Activated naive CD4-positive, alpha-beta T cell treated with anti-CD3 and anti-CD28 coated beads, Interleukin-2, amount 50 U/mL, for 24 hours (primary cell): ENCODE measurements around the gene TBC1D5.

Source experiments
- H3K27ac Mint-ChIP-seq: one replicate; pipeline ENCODE4 v1.8.0; 2021; ENCODE audit warnings: mild to moderate bottlenecking, mixed read lengths
- H3K27me3 Mint-ChIP-seq: one replicate; pipeline ENCODE4 v1.8.0; 2021; ENCODE audit warnings: mixed read lengths
- H3K36me3 Mint-ChIP-seq: one replicate; pipeline ENCODE4 v1.8.0; 2021; ENCODE audit warnings: mixed read lengths
- H3K4me1 Mint-ChIP-seq: one replicate; pipeline ENCODE4 v1.8.0; 2021; ENCODE audit warnings: mixed read lengths
- H3K4me3 Mint-ChIP-seq: one replicate; pipeline ENCODE4 v1.8.0; 2021; ENCODE audit warnings: mild to moderate bottlenecking, mixed read lengths
- H3K9me3 Mint-ChIP-seq: one replicate; pipeline ENCODE4 v1.8.0; 2021; ENCODE audit warnings: mixed read lengths

TBC1D5 gene

DNA sequence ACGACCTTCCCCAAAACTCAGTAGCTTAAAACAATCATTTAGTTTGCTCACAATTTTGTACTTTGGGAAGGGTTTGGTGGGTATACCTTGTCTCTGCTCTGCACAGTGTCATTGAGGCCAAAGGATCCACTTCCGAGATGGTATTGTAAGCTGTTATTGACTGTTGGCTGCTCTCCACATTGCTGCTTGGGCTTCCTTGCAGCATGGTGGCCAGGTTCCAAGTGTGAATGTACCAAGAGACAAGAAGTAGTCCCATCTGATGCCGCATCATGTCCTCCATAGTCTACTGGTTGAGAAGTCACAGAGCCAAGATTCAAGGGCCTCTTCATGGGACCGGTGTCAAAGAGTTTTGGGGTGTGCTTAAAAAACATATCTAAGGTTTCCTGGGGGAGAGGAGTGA is 589.2 kb downstream of the TBC1D5 start:
- Mint-ChIP-seq H3K9me3 (no peaks in the 10 kb centered on the region), H3K27ac (no peak overlapping the region), H3K4me3 (no peak overlapping the region), H3K36me3 (peaks cover 18% of the 10 kb centered on the region), H3K4me1 (peaks cover 30% of the 10 kb centered on the region), H3K27me3 (no peaks in the 10 kb centered on the region)

DNA sequence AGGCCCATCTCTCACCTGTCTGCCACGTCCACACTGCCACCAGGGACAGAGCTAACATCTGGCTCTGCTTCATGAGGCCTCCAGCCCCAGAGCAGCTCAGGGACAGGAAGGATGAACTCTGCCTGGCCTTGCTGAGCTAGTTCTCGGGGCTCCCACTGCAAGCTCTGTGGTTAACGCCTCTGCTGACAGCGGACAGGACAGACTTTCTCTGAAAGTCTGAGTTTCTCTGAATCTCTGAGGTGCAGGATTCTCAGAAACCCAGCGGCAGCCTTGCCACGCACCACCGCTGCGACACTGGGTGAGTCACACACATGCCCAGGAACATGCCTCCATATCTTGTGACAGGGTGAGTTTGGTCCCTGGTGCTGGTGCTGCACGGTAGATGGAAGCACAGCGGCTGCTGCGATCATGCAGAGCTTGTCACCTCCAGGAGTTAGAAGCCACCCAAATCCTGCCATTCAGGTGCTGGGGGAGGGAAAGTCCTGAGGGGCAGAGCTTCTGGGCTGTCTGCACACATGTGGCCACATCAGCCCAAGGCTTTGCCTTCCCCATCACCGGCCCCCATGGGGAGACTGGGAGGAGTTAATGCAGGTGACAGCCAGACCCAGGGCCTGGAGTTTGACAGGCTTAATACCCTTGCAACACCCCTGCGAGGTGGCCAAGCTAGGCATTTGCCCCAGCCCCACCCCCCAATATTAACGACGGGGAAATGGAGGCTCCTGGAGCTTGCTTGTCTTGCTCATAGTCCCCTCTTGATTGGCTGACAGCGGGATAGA is 590.6 kb downstream of the TBC1D5 start:
- Mint-ChIP-seq H3K27me3 (no peaks in the 10 kb centered on the region), H3K27ac (peak overlapping the region; percentile 71), H3K4me3 (peak overlapping the region; percentile 66), H3K9me3 (no peaks in the 10 kb centered on the region), H3K36me3 (peaks cover 18% of the 10 kb centered on the region), H3K4me1 (peaks cover 30% of the 10 kb centered on the region)

DNA sequence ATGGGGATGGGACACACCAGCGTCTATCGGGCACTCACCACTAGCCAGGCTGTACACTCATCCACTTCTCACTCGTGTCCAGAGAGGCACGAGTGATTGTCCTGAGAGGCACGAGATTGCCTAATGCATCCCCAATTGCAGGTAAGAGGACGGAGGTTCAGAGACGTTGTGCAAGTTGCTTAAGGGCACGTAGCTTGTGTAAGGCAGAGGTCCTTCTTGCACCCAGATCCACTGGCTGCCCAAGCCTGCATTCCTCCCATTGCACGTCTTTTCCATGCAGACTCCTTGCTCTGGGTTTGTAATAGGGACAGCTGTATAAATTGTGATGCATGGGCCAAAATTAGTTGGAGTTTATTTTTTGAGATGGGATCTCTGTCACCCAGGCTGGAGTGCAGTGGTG is 593.4 kb downstream of the TBC1D5 start:
- H3K27ac Mint-ChIP-seq = no peak overlapping the region
- no peaks in the 10 kb centered on the region for H3K9me3 Mint-ChIP-seq
- peaks cover 11% of the 10 kb centered on the region for H3K36me3 Mint-ChIP-seq
- H3K4me1 Mint-ChIP-seq = peaks cover 30% of the 10 kb centered on the region
- no peaks in the 10 kb centered on the region for H3K27me3 Mint-ChIP-seq
- no peak overlapping the region for H3K4me3 Mint-ChIP-seq

DNA sequence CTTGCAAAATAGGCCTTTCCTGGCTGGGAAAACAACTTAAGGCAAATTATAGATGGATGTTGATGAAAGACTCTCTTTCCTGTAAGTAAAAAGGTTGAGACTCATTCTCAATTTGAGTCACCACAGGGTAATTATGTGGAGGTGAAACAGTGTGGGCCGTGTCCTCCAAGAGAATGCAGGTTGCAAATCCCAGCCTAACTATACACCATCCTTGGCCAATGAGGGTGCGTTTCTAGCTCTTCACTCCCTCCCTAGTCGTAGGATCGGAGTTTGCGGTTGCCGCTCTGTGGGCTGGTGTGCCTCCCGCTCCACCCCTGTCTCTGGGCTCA is 597.8 kb downstream of the TBC1D5 start:
- no peaks in the 10 kb centered on the region for H3K9me3 Mint-ChIP-seq
- no peaks in the 10 kb centered on the region for H3K27me3 Mint-ChIP-seq
- no peak overlapping the region for H3K4me3 Mint-ChIP-seq
- H3K36me3 Mint-ChIP-seq = no peaks in the 10 kb centered on the region
- no peaks in the 10 kb centered on the region for H3K4me1 Mint-ChIP-seq
- H3K27ac Mint-ChIP-seq = no peak overlapping the region

DNA sequence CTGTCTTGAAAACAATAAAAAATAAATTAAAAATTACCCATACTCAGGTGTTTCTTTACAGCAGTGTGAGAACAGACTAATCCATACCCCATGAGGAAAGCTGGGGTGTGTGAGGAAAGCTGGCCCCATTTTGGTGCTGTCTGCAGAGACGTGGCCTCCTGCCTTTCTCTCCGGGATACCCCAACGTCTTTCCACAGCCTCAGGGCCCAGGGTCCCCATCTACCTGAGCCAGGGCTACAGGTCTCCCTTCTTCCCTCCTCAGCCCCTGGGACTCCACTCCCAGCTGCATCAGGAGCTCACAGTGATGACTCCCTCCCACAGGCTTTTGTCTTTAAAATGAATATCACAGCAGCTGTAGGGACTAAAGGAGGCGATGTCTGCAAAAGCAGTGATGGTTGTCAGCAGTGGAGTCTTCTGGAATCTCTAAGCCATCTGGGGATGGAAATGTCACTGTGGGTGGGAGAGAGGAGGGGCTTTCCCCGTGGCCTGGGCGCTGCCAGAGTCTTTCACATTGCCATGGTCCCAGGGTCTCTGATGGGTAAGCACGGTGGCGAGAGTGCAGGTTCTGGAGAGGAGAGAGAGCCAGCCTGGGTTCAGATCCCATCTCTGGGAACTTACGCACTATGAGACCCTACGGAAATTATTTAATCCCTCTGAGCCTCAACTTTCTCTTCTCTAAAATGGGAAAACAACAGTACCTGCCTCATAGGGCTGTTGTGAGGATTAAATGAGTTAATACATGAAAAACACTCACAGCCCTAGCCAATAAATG is 598.4 kb downstream of the TBC1D5 start:
- no peaks in the 10 kb centered on the region for H3K27me3 Mint-ChIP-seq

DNA sequence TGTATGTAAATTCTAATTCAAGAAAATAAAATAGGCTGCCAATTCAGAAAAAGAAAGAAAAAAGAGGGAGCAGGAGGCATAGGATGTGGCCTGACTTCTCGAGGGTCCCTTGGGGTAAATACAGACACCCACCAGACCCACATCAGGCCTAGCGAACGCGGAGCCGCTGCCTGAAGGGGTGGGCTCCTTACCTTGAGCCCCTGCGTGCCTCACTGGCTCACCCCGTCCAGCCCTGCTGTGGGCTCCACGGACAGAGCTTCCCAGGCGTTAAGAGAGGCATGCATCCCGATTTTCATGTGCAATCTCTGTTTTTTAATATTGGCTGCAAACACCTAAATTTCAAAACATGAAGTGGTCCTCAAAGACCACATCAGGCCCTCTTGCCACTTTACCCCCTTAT is 599.9 kb downstream of the TBC1D5 start:
- H3K4me1 Mint-ChIP-seq = no peaks in the 10 kb centered on the region
- H3K9me3 Mint-ChIP-seq = no peaks in the 10 kb centered on the region
- H3K4me3 Mint-ChIP-seq = no peak overlapping the region
- H3K36me3 Mint-ChIP-seq = no peaks in the 10 kb centered on the region
- no peak overlapping the region for H3K27ac Mint-ChIP-seq
- H3K27me3 Mint-ChIP-seq = no peaks in the 10 kb centered on the region

More for the DNA sequence above, 598.4 kb downstream of the TBC1D5 start:
- H3K9me3 Mint-ChIP-seq = no peaks in the 10 kb centered on the region
- no peak overlapping the region for H3K4me3 Mint-ChIP-seq
- no peak overlapping the region for H3K27ac Mint-ChIP-seq
- H3K4me1 Mint-ChIP-seq = no peaks in the 10 kb centered on the region
- H3K36me3 Mint-ChIP-seq = no peaks in the 10 kb centered on the region

DNA sequence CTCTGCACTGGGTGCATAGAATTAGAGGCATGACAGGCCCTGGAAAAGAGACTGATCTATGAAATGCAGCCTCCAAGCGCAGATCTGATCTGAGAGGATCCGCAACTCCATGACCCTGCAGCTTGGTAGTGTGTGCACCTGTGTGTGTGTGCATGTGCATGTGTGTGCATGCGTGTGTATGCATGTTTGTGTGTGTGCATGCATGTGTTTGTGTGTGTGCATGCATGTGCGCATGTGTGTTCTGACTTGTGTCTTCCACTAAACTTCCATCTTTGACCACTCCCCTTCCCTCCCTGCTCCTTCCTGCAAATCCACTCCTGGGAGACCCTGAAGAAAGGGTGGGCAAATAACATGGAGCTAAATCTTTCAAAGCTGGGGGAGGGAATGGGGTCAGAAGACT is 600.7 kb downstream of the TBC1D5 start:
- no peaks in the 10 kb centered on the region for H3K9me3 Mint-ChIP-seq
- no peaks in the 10 kb centered on the region for H3K36me3 Mint-ChIP-seq
- no peaks in the 10 kb centered on the region for H3K4me1 Mint-ChIP-seq
- no peaks in the 10 kb centered on the region for H3K27me3 Mint-ChIP-seq
- no peak overlapping the region for H3K4me3 Mint-ChIP-seq
- no peak overlapping the region for H3K27ac Mint-ChIP-seq

DNA sequence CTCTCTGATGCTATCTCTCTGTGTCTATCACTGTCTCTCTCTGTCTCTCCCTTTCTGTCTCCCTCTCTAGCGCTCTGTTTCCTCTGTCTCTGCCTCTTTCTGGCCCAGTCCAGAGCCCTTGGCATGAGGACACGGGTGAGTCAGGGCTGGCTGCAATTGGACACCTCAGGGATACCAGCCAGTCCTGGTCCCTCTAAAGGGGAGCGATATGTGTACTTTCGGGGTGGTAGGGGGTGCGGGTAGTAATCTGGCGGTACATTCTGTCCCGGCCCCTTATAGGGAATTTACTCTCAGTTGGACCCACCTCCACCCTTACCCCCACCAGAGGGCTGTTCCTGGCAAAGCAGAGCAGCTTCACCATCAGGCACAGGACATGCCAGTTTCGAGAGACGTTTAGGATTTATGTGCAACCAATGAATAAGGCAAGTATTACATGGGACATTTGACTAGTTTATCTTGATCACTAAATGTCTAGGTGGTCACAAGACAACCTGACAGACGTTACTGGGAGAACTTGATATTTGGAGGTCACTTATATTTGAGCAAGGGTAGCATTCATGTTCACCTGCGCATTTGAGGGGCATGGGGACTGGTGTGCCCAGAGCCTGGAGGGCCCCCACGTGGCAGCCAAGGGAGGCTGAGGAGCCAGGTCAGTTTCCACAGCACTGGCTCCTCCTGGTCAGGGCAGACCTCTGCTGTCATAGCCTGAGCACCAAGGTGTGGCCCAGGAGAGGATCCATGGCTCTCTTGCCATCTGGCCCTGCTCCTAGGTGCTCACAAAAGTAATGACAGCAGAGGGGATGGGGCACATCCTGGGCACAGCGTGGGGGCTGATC is 601.5 kb downstream of the TBC1D5 start:
- no peaks in the 10 kb centered on the region for H3K27me3 Mint-ChIP-seq
- no peaks in the 10 kb centered on the region for H3K4me1 Mint-ChIP-seq
- H3K27ac Mint-ChIP-seq = no peak overlapping the region
- H3K4me3 Mint-ChIP-seq = no peak overlapping the region
- no peaks in the 10 kb centered on the region for H3K9me3 Mint-ChIP-seq
- H3K36me3 Mint-ChIP-seq = no peaks in the 10 kb centered on the region

DNA sequence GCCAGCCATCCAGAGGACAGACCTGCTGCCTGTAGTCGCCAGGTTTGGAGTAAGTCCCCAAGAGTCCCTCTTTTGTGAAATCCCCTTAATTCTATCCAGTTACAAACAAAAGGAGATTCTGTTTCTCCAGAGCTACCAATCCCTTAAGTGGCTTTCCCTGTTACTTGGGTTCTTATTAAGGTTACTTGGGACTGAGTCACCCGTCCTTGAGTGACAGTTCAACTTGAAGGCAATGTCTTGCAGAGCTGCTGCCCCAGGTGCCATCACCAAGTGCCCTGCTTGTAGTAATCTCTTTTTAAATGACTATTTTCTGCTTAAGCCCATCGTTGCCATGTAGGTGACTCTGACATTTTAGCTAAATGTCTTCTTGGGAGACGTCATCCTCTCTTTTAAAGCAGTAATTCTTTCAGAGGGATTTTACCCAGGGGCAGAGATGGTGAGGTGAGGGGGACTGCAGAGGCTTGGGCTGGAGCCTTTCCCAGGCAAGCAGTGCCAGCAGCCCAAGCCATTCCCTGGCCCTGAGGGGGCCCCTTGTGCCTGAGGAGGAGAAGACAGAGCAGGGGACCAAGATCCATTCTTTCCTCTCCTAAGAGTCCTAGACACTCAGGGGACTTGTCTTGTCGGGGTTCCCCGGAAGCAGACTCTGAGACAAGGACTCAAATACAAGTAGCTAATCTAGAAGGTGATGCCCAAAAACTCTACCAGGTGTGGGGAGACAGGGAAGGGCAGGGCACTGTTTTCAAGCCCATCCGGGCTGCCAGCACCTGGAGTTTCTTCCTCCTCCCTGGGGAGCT is 604.0 kb downstream of the TBC1D5 start:
- Mint-ChIP-seq H3K9me3 (no peaks in the 10 kb centered on the region), H3K4me1 (no peaks in the 10 kb centered on the region), H3K4me3 (no peak overlapping the region), H3K36me3 (no peaks in the 10 kb centered on the region), H3K27me3 (no peaks in the 10 kb centered on the region), H3K27ac (no peak overlapping the region)

DNA sequence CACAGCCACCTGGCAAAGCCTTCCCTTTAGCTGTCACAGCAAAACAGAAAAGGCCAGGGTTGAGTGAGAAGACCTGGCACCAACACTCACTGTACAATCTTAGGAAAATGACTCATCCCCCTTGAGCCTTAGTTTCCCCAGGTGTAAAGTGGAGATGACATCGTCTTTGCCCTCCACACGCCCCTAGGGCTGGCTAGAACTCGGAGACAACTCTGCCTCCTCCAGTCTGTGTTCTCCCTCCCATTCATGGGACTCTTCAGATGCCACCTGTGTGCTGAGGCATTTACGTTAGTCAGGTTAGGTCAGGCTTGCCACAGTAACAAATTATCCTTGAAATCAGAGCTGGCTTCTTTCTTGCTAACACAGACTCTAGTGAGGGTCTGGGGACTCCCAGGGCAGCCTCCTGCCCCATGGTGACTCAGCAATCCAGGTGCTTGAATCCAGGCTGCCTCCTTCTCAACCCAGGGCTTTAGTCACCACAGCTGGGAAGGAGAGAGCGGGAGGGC is 605.1 kb downstream of the TBC1D5 start:
- Mint-ChIP-seq H3K4me3 (no peak overlapping the region), H3K4me1 (no peaks in the 10 kb centered on the region), H3K36me3 (no peaks in the 10 kb centered on the region), H3K27me3 (no peaks in the 10 kb centered on the region), H3K9me3 (no peaks in the 10 kb centered on the region), H3K27ac (no peak overlapping the region)

DNA sequence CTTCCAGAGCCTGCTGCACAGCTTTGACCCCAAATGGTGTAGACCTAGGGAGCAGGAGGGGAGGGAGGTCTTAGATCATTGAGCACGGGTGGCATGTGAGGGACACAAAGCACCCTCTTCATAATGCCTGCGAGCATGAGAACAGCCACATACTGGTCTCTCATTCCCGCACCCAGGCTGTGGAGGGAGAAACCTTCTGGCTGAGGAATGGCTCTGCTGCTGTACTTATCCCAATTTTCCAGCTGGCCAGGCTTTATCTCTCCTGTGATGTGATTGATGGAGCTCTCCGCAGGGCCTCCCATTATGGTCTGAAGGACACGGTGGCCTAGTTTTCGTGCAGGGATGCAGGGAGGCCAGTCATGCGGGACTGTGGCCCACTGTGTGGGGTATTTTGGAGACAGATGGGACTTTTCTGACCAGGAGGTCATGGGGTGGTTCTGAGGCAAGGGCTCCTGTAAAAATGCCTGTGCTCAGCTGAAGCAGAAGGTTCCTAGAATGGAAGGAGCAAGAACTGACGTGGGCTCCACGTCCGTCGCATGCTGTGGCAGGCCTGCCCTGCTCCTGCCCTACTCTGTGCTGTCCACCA is 606.2 kb downstream of the TBC1D5 start:
- Mint-ChIP-seq H3K36me3 (no peaks in the 10 kb centered on the region), H3K27ac (no peak overlapping the region), H3K4me3 (no peak overlapping the region), H3K9me3 (no peaks in the 10 kb centered on the region), H3K27me3 (no peaks in the 10 kb centered on the region), H3K4me1 (no peaks in the 10 kb centered on the region)

DNA sequence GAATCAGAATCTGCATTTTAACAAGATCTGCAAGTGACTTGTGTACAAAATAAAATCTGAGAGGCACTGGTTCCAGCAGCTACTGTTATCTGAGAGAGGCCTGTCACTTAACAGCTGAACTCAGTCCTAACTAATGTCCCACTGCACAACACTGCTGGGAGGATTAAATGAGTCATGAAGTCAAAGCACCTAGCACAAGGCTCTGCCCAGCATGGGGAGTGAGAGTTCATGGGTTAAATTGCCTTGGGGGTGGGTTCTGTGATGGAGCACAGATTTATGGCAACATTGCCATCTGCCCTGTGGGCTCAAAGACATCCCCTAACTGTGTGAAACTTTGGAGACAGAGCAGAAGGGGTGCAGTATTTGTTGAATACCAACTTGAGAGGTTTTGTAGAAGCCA is 606.7 kb downstream of the TBC1D5 start:
- Mint-ChIP-seq H3K27ac (no peak overlapping the region), H3K4me3 (no peak overlapping the region), H3K27me3 (no peaks in the 10 kb centered on the region), H3K36me3 (no peaks in the 10 kb centered on the region), H3K4me1 (no peaks in the 10 kb centered on the region), H3K9me3 (no peaks in the 10 kb centered on the region)

DNA sequence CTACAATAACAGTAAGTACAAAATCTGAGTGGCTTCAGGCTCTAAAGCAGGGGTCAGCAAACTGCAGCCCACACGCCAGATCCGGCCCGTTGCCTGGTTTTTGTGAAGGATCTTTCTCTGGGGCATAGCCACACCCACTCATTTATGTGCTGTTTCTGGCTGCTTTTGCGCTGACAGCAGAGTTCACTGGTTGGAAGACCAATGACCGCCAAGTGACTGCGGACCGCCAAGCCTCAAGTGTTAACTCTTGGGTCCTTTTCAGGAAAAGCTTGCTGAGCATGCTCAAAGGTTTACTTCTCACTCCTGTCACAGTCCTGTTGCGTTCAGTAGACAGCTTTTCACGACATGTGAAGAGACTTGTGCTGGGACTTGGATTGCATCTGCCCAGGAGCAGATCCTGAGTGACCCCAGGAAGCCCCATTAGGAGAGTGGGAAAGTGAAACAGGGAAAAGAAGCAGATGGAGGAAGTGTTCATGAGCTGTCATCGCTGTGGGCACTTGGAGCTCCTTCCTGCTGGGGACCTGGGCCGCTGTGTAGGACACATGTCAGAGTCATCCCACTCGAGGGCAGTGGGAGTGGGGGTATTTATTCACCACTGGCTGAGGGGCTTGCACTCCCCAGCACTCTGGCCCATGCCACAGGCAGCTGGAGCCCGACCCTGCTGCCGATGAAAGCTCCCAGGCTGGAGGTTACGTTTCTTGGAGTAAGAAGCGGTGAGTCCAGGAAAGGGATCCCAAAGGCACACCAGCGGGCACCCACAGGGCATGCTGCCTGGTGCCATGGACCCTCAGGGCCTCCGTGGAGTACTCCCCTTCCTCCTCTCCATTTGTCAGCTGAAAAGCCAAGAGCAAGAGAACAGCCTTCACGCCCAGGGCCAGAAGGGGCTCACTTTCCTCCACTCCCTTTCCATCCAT is 608.5 kb downstream of the TBC1D5 start:
- Mint-ChIP-seq H3K27ac (no peak overlapping the region), H3K27me3 (no peaks in the 10 kb centered on the region), H3K4me3 (no peak overlapping the region), H3K9me3 (no peaks in the 10 kb centered on the region), H3K36me3 (no peaks in the 10 kb centered on the region), H3K4me1 (no peaks in the 10 kb centered on the region)
